SK-N-SH treated with all-trans-retinoic acid at 6 μM for 48 hours (cell line): Measurements from ENCODE around the gene GEN1.

Experiments
- ARNTL ChIP-seq: fragments of 450-650 bp; formaldehyde crosslinking; IDR thresholded peaks from 2 replicates; pipeline ENCODE4 v1.5.0; 2020; ENCODE audit warnings: low read depth, mild to moderate bottlenecking, moderate library complexity, borderline replicate concordance
- BACH2 ChIP-seq: fragments of 250-450 bp; sonication (Bioruptor Pico); IDR thresholded peaks from 2 replicates; pipeline ENCODE4 v1.9.0; 2021; ENCODE audit warnings: mild to moderate bottlenecking, borderline replicate concordance
- CSDC2 ChIP-seq: fragments of 250-450 bp; sonication (Bioruptor Pico); IDR thresholded peaks from 2 replicates; pipeline ENCODE4 v1.5.0; 2020; ENCODE audit warnings: mild to moderate bottlenecking, moderate library complexity
- CSRNP3 ChIP-seq: fragments of 250-450 bp; sonication (Bioruptor Pico); IDR thresholded peaks from 2 replicates; pipeline ENCODE4 v1.5.1; 2021; ENCODE audit warnings: mild to moderate bottlenecking, moderate library complexity
- PATZ1 ChIP-seq: fragments of 250-450 bp; sonication (Bioruptor Pico); IDR thresholded peaks from 2 replicates; pipeline ENCODE4 v1.8.0; 2020; ENCODE audit warnings: mild to moderate bottlenecking, moderate library complexity, borderline replicate concordance
- PPARA ChIP-seq: fragments of 250-450 bp; sonication (Bioruptor Pico); IDR thresholded peaks from 2 replicates; pipeline ENCODE4 v1.5.0; 2020; ENCODE audit warnings: mild to moderate bottlenecking, borderline replicate concordance
- RARB ChIP-seq: fragments of 250-450 bp; sonication (Bioruptor Pico); IDR thresholded peaks from 2 replicates; pipeline ENCODE4 v1.8.0; 2021; ENCODE audit warnings: mild to moderate bottlenecking, moderate library complexity
- SNAI2 ChIP-seq: fragments of 250-450 bp; sonication (Bioruptor Pico); IDR thresholded peaks from 2 replicates; pipeline ENCODE4 v1.5.0; 2020; ENCODE audit warnings: mild to moderate bottlenecking, moderate library complexity
- TCF4 ChIP-seq: fragments of 250-450 bp; sonication (Bioruptor Pico); IDR thresholded peaks from 2 replicates; pipeline ENCODE4 v1.8.0; 2021; ENCODE audit warnings: mild to moderate bottlenecking, moderate library complexity, borderline replicate concordance
- TSHZ2 ChIP-seq: fragments of 250-450 bp; sonication (Bioruptor Pico); IDR thresholded peaks from 2 replicates; pipeline ENCODE4 v1.5.0; 2020; ENCODE audit warnings: mild to moderate bottlenecking, moderate library complexity
- ZFP30 ChIP-seq: fragments of 450-650 bp; formaldehyde crosslinking; IDR thresholded peaks from 2 replicates; pipeline ENCODE4 v1.5.0; 2022; ENCODE audit warnings: mild to moderate bottlenecking, moderate library complexity
- ZNF8 ChIP-seq: fragments of 450-650 bp; formaldehyde crosslinking; IDR thresholded peaks from 2 replicates; pipeline ENCODE4 v1.5.0; 2020; ENCODE audit warnings: mild to moderate bottlenecking, moderate library complexity

- TF ChIP-seq CSRNP3 (no peak), ZFP30 (CRISPR knock-in tag) (no peak), RARB (CRISPR knock-in tag) (no peak), SNAI2 (CRISPR knock-in tag) (no peak), BACH2 (no peak), TSHZ2 (CRISPR knock-in tag) (no peak), ARNTL (CRISPR knock-in tag) (no peak), PATZ1 (no peak), TCF4 (CRISPR knock-in tag) (no peak), CSDC2 (no peak), ZNF8 (CRISPR knock-in tag) (no peak), PPARA (no peak)
Observed at GRCh38 chr2:17754773-17755425, 961 bp downstream of the GEN1 start.
